Hepatocyte (in vitro differentiated cells): ENCODE results near the gene TTC9B. TPM values are rescaled to one million over a fixed set of nuclear protein-coding genes. Genes with fewer than 3 reads are reported as not detected.

ENCODE experiments used
- DNase-seq: peaks from one replicate; pipeline ENCODE4 v3.0.0-alpha.2; 2016; ENCODE audit warnings: low spot score
- H2AFZ ChIP-seq: fragments of 200-600 bp; sonication (generic); 2 replicates; pipeline ENCODE4 v1.6.0; 2016; ENCODE audit warnings: antibody characterized with exemption, mild to moderate bottlenecking
- H3K27ac ChIP-seq: fragments of 200-600 bp; sonication (generic); 2 replicates; pipeline ENCODE4 v1.5.1; 2016; ENCODE audit warnings: mild to moderate bottlenecking
- H3K27me3 ChIP-seq: fragments of 200-600 bp; sonication (generic); 2 replicates; pipeline ENCODE4 v1.6.1; 2016
- H3K36me3 ChIP-seq: fragments of 200-600 bp; sonication (generic); replicated peaks from 2 replicates; pipeline ENCODE4 v1.5.1; 2016; ENCODE audit warnings: low read depth; ENCODE audit not compliant: insufficient read depth
- H3K4me1 ChIP-seq: fragments of 200-600 bp; sonication (generic); 2 replicates; pipeline ENCODE4 v1.5.1; 2016; ENCODE audit warnings: mild to moderate bottlenecking, moderate library complexity; ENCODE audit not compliant: insufficient read depth
- H3K4me2 ChIP-seq: fragments of 200-600 bp; sonication (generic); 2 replicates; pipeline ENCODE4 v1.6.0; 2016
- H3K4me3 ChIP-seq: fragments of 200-600 bp; sonication (generic); 2 replicates; pipeline ENCODE4 v1.5.1; 2016; ENCODE audit warnings: mild to moderate bottlenecking
- H3K79me2 ChIP-seq: fragments of 200-600 bp; sonication (generic); 2 replicates; pipeline ENCODE4 v1.6.0; 2017; ENCODE audit warnings: mild to moderate bottlenecking
- H3K9me2 ChIP-seq: fragments of 200-600 bp; sonication (generic); replicated peaks from 2 replicates; pipeline ENCODE4 v1.6.0; 2017; ENCODE audit warnings: mild to moderate bottlenecking; ENCODE audit not compliant: insufficient read depth
- H3K9me3 ChIP-seq: fragments of 200-600 bp; sonication (generic); 2 replicates; pipeline ENCODE4 v1.5.1; 2016; ENCODE audit warnings: low read depth, mild to moderate bottlenecking
- H4K20me1 ChIP-seq: fragments of 200-600 bp; sonication (generic); 2 replicates; pipeline ENCODE4 v1.6.0; 2016; ENCODE audit warnings: mild to moderate bottlenecking; ENCODE audit not compliant: insufficient read depth, poor library complexity, severe bottlenecking
- EZH2 ChIP-seq: fragments of 200-600 bp; sonication (generic); IDR thresholded peaks from 2 replicates; pipeline ENCODE4 v1.6.1; 2016; ENCODE audit warnings: antibody characterized with exemption, mild to moderate bottlenecking, borderline replicate concordance
- EZH2phosphoT487 ChIP-seq: fragments of 200-600 bp; sonication (generic); IDR thresholded peaks from one replicate; pipeline ENCODE4 v1.6.1; 2018; ENCODE audit warnings: antibody characterized with exemption, mild to moderate bottlenecking, low read depth, moderate library complexity; ENCODE audit not compliant: unreplicated experiment, severe bottlenecking
- WGBS: methylation state at CpG from one replicate; pipeline ENCODE4 v1.1.6; 2016; ENCODE audit warnings: low lambda C conversion rate; ENCODE audit errors: missing lambda C conversion rate; 5-methylcytosine and 5-hydroxymethylcytosine counted together
- polyA plus RNA-seq: library from polyadenylated mRNA; unstranded; fragments of >200 nt; fragmentation: Nextera tagmentation; extraction: Ambion mirVana; gene quantifications from 2 replicates; pipeline ENCODE4 v1.2.1, GENCODE V29; 2016
- total RNA-seq: library from RNA; depleted of rRNA; stranded (reverse); fragments of >200 nt; gene quantifications from 2 replicates; pipeline ENCODE4 v1.2.3, GENCODE V29; 2014
- TF ChIP-seq, protein P1 (sequence below): fragments of 200-600 bp; sonication (generic); IDR thresholded peaks from 2 replicates; pipeline ENCODE4 v1.5.1; 2016; ENCODE audit warnings: antibody characterized with exemption, mild to moderate bottlenecking; ENCODE audit not compliant: poor library complexity

TTC9B gene
- total RNA-seq (not detected in 2 replicates), polyA plus RNA-seq (0.21 and 0.33 TPM in 2 replicates)

DNA sequence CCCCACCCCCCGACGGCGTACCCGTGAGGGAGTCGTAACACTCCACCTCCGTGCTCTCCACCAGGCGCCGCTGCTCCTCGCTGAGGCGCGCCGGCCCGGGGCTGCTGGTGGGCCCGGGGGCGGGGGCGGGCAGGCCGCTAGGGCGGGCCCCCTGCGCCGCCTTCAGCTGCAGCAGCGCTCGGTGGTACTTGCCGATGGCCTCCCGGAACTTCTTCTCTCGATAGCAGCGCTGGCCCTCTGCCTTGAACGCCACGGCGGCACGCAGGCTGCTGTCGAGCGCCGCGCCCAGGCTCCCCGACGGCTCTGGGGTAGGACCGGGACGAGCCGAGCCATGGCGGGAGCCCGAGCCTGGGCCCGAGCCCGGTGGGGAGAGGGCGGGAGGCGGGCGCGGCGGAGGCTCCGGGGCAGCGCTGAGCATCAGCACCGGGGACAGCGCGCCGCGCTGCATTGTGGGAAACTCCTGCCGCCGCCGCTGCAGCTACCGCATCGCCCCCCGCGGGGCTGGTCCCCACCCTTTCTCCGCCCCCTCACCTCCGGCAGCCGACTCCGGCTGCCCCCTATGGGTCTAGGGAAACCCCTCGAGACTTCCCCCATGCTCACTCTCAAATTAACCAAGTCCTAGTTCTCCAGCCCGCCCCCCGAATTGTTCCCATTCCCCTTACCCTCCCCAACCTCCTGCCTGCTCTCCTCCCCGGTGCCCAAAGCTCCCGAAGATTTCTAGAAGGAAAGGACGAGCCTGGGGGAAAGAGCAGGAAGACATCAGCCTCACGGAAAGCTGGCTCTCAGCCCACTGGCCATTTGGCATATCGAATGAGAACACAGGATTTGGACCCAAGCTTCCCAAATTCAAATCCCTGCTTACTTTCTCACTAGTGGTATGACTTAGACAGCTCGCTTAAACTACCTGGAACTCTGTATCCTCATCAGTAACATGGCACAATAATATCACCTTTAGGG lies at the start of gene TTC9B:
Gene TTC9B, minus strand, starts transcription at position 451 of the 957 bp plus-strand sequence. Its CDS starts 3 bp downstream, at position 448.
- Histone ChIP-seq H3K9me3 (no peaks in the 10 kb centered on the region), H3K9me2 (no peaks in the 10 kb centered on the region), H3K27me3 (peaks cover 43% of the 10 kb centered on the region), H3K27ac (no peak within 1 kb of the TSS), H3K36me3 (no peaks in the 10 kb centered on the region), H3K4me2 (peak within 1 kb of the TSS; percentile 72), H3K4me3 (no peak within 1 kb of the TSS), H4K20me1 (no peaks in the 10 kb centered on the region), H3K4me1 (peaks cover 3% of the 10 kb centered on the region), H3K79me2 (no peaks in the 10 kb centered on the region), H2AFZ (no peak within 1 kb of the TSS)
- peak; percentile 21 for TF ChIP-seq EZH2
- TF ChIP-seq, protein P1, sequence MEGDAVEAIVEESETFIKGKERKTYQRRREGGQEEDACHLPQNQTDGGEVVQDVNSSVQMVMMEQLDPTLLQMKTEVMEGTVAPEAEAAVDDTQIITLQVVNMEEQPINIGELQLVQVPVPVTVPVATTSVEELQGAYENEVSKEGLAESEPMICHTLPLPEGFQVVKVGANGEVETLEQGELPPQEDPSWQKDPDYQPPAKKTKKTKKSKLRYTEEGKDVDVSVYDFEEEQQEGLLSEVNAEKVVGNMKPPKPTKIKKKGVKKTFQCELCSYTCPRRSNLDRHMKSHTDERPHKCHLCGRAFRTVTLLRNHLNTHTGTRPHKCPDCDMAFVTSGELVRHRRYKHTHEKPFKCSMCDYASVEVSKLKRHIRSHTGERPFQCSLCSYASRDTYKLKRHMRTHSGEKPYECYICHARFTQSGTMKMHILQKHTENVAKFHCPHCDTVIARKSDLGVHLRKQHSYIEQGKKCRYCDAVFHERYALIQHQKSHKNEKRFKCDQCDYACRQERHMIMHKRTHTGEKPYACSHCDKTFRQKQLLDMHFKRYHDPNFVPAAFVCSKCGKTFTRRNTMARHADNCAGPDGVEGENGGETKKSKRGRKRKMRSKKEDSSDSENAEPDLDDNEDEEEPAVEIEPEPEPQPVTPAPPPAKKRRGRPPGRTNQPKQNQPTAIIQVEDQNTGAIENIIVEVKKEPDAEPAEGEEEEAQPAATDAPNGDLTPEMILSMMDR = no peak
- 19% methylated on average over 16 of the region's 75 CpGs for WGBS
- DNase-seq = peak; percentile 67

DNA sequence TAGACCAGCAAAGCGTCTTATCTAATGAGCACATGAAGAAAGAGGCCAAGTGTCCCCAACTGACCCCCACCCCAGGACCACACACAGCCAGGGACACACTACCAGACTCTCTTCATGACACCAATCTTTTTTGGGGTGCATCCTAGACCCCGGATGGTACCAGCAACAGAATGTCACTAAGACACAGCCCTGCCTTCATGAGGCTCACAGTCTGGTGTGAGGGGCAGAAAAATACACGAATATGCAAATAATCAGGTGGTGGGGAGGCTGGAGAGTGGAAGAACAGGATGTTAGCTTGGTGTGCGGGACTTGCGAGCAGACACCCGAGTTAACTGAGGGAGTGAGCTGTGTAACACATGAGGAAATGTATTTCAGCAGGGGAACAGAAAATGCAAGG lies 49.4 kb upstream of the TTC9B start:
- Histone ChIP-seq H3K4me2 (no peak overlapping the region), H3K27me3 (no peaks in the 10 kb centered on the region), H3K9me2 (no peaks in the 10 kb centered on the region), H3K4me1 (no peaks in the 10 kb centered on the region), H3K4me3 (no peak overlapping the region), H3K79me2 (peaks cover 78% of the 10 kb centered on the region), H4K20me1 (peaks cover 56% of the 10 kb centered on the region), H2AFZ (no peak overlapping the region), H3K27ac (no peak overlapping the region), H3K9me3 (no peaks in the 10 kb centered on the region), H3K36me3 (no peaks in the 10 kb centered on the region)
- no peak for TF ChIP-seq EZH2phosphoT487
- TF ChIP-seq, protein P1 = no peak
- TF ChIP-seq EZH2 = no peak
- 96% methylated on average over 6 of the region's 6 CpGs for WGBS
- DNase-seq = no peak

DNA sequence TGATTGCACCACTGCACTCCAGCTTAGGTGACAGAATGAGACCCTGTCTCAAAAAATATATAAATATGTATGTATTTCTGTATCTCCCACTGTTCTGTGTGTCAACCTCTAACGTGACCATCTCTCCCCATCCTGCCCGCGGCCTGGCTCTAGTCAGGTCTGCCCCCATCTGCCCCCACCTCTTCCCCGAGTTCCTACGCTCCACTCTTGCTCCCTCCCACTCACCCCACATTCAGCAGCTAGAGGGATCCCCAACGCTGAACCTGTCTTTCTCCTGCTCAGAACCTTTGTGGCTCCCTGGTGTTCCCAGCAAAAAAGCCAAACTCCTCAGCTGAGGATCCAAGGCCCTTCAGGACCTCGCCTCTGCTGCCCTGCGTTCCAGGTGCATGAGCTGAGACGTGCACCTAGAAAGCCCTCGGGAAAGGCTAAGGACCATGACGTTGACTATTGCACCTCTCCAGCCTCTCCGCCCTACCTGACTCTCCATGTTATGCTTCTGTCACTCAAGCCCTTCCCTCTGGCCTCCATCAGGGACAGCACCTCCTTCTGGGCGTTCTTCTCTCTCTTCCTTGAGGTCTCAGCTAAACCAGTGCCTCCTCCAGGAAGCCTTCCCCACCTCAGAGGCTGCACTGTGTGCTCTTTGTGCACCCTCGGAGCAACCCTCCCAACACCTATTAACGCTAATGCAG lies 48.9 kb upstream of the TTC9B start:
- Histone ChIP-seq H3K4me1 (no peaks in the 10 kb centered on the region), H3K4me3 (no peak overlapping the region), H3K9me3 (no peaks in the 10 kb centered on the region), H3K27ac (no peak overlapping the region), H3K9me2 (no peaks in the 10 kb centered on the region), H3K27me3 (no peaks in the 10 kb centered on the region), H3K79me2 (peaks cover 78% of the 10 kb centered on the region), H3K36me3 (no peaks in the 10 kb centered on the region), H4K20me1 (peaks cover 52% of the 10 kb centered on the region), H3K4me2 (no peak overlapping the region), H2AFZ (no peak overlapping the region)
- TF ChIP-seq, protein P1 = no peak
- TF ChIP-seq EZH2 = no peak
- no peak for TF ChIP-seq EZH2phosphoT487
- WGBS = 94% methylated on average over 15 of the region's 15 CpGs
- no peak for DNase-seq
